Ovary (tissue), 9 donors: ENCODE results near the gene BARHL1. TPM values are rescaled to one million over a fixed set of nuclear protein-coding genes. Genes with fewer than 3 reads are reported as not detected.

Experiments used
- DNase-seq, 5 donors: peaks; one replicate each; pipeline ENCODE4 v3.0.0-alpha.2; 2019 to 2020
- H3K27ac ChIP-seq, 2 donors: fragments of 200-600 bp; one replicate each; pipeline versions ENCODE4 v1.5.1 to v1.8.0; 2019 to 2022
- H3K27me3 ChIP-seq: fragments of 200-600 bp; one replicate; pipeline ENCODE4 v1.8.0; 2022
- H3K36me3 ChIP-seq: fragments of 200-600 bp; sonication (generic); one replicate; pipeline ENCODE4 v1.5.1; 2019
- H3K4me1 ChIP-seq: one replicate; pipeline ENCODE4 v1.8.1; 2013; ENCODE audit warnings: mild to moderate bottlenecking, moderate library complexity; ENCODE audit not compliant: insufficient read depth
- H3K4me3 ChIP-seq: fragments of 200-600 bp; sonication (generic); one replicate; pipeline ENCODE4 v1.5.1; 2017
- H3K9me3 ChIP-seq, 2 donors: fragments of 200-600 bp in 1 of 2; sonication (generic) in 1 of 2; one replicate each; pipeline versions ENCODE4 v1.5.1 to v1.8.1; 2013 to 2019; ENCODE audit warnings: mild to moderate bottlenecking in 1 of 2, moderate library complexity in 1 of 2
- CTCF ChIP-seq, 3 donors: fragments of 450-650 bp in 2 of 3; fragments of 200-600 bp in 1 of 3; IDR thresholded peaks; one replicate each; pipeline versions ENCODE4 v1.5.1 to v1.8.0; 2016 to 2022; ENCODE audit warnings: antibody characterized with exemption in 3 of 3, mild to moderate bottlenecking in 1 of 3
- EP300 ChIP-seq: sonication (generic); formaldehyde crosslinking; IDR thresholded peaks from one replicate; pipeline ENCODE4 v1.6.1; 2017; ENCODE audit warnings: antibody characterized with exemption
- POLR2A ChIP-seq: fragments of 450-650 bp; IDR thresholded peaks from one replicate; pipeline ENCODE4 v1.6.1; 2017; ENCODE audit warnings: antibody characterized with exemption, mild to moderate bottlenecking, moderate library complexity
- WGBS, 3 donors: extraction: QIAGEN DNeasy Blood & Tissue Kit in 1 of 3; methylation state at CpG; one replicate each; pipeline versions ENCODE4 v1.1.5 to v1.1.7; 2013 to 2017; 5-methylcytosine and 5-hydroxymethylcytosine counted together
- intact Hi-C, 4 donors: fragments of 100-400 bp; cut with DNase I; formaldehyde crosslinking; loops; one replicate each; pipeline versions ENCODE4 v1.11.0 to v1.15.1; 2022 to 2023
- polyA plus RNA-seq, 2 donors: library from polyadenylated mRNA; stranded (reverse); fragments of 200-250 nt in 1 of 2; fragments of 350-450 nt in 1 of 2; fragmentation: Illumina TruSeq in 1 of 2; extraction: RNeasy Lipid Tissue Mini Kit (QIAGEN cat#74804) in 1 of 2; gene quantifications; one replicate each; pipeline ENCODE4 v1.2.3, GENCODE V29; 2013 to 2014
- total RNA-seq, 7 donors: library from RNA; depleted of rRNA in 2 of 7; stranded (reverse); fragments of >200 nt in 2 of 7; fragmentation: NEBNext Ultra II Directional in 3 of 7; extraction: Animal tissue kit (Norgen Biotek cat#: 25700) in 3 of 7; gene quantifications; one replicate each; pipeline versions ENCODE4 v1.1.0 to v1.2.4, GENCODE V29; 2016 to 2023
- donor health status: DM: no; HTN: no; CAD: no; lungs with moderate emphysema.
- donor health status: DM: no; HTN: no; CAD: no.
- donor health status: Bipolar disorder and iron deficiency.
- donor health status: DM: yes; HTN: yes; CAD: no.
- donor health status: DM: no; HTN: no; CAD: no.
- donor health status: DM: yes; HTN: yes; CAD: no.

Gene BARHL1
- total and polyA plus RNA-seq, 9 donors, result not detected

- TF ChIP-seq CTCF (IDR thresholded peaks at IDR 0.05) (no peak), POLR2A (no peak), EP300 (no peak)
- H3K4me3 ChIP-seq, result no peak overlapping the region
- DNase-seq, result no peak
- H3K27ac ChIP-seq, result no peak overlapping the region
- H3K27me3 ChIP-seq, result no peaks in the 10 kb centered on the region
- H3K4me1 ChIP-seq, result no peaks in the 10 kb centered on the region
- H3K36me3 ChIP-seq, result peaks cover 4% of the 10 kb centered on the region
- intact Hi-C loops, result no loop called here
- no peaks in the 10 kb centered on the region for H3K9me3 ChIP-seq
- 72 to 85% (median 73%) methylated on average over 7 of the region's 7 CpGs for WGBS, 3 donors
Measured at GRCh38 chr9:132631685-132632084, 49.3 kb downstream of the BARHL1 start.

GRCh38 chr9:132632413-132633129, 50.2 kb downstream of the BARHL1 start:
- no peaks in the 10 kb centered on the region for H3K4me1 ChIP-seq
- DNase-seq, result no peak
- WGBS, 3 donors, result 82 to 90% (median 84%) methylated on average over 7 of the region's 7 CpGs
- H3K4me3 ChIP-seq, result no peak overlapping the region
- H3K27me3 ChIP-seq, result no peaks in the 10 kb centered on the region
- TF ChIP-seq EP300 (no peak), POLR2A (no peak), CTCF (IDR thresholded peaks at IDR 0.05) (no peak)
- H3K9me3 ChIP-seq, result no peaks in the 10 kb centered on the region
- intact Hi-C loops, result no loop called here
- H3K36me3 ChIP-seq, result peaks cover 4% of the 10 kb centered on the region
- H3K27ac ChIP-seq, result no peak overlapping the region

- intact Hi-C loops, result no loop called here
- TF ChIP-seq POLR2A, result no peak
- TF ChIP-seq CTCF (IDR thresholded peaks at IDR 0.05), result no peak
- no peak for TF ChIP-seq EP300
- Histone ChIP-seq H3K9me3 (no peaks in the 10 kb centered on the region), H3K4me3 (no peak overlapping the region), H3K27me3 (no peaks in the 10 kb centered on the region), H3K36me3 (peaks cover 4% of the 10 kb centered on the region), H3K4me1 (no peaks in the 10 kb centered on the region), H3K27ac (no peak overlapping the region)
- DNase-seq, result no peak
- 93 to 99% (median 95%) methylated on average over 3 of the region's 3 CpGs for WGBS, 3 donors
Measured at GRCh38 chr9:132634327-132634726, 51.9 kb downstream of the BARHL1 start.

- WGBS, 3 donors, result 76 to 80% (median 77%) methylated on average over 12 of the region's 12 CpGs
- H3K9me3 ChIP-seq, result no peaks in the 10 kb centered on the region
- no peaks in the 10 kb centered on the region for H3K27me3 ChIP-seq
- TF ChIP-seq CTCF (IDR thresholded peaks at IDR 0.05), result no peak
- no peaks in the 10 kb centered on the region for H3K4me1 ChIP-seq
- no peaks in the 10 kb centered on the region for H3K36me3 ChIP-seq
- intact Hi-C loops, result no loop called here
- H3K4me3 ChIP-seq, result no peak overlapping the region
- DNase-seq, result no peak
- H3K27ac ChIP-seq, result no peak overlapping the region
Measured at GRCh38 chr9:132637351-132637750, 54.9 kb downstream of the BARHL1 start.
